WERI-Rb-1 (cell line): Measurements from ENCODE around the gene DNMT1.

ENCODE experiments used
- DNase-seq: peaks from one replicate; pipeline ENCODE4 v3.0.0-alpha.2; 2020
- H3K27ac ChIP-seq: fragments of 250-450 bp; sonication (Bioruptor Pico); 2 replicates; pipeline ENCODE4 v1.5.1; 2020; ENCODE audit warnings: mild to moderate bottlenecking, moderate library complexity
- H3K27me3 ChIP-seq: fragments of 250-450 bp; sonication (Bioruptor Pico); 2 replicates; pipeline ENCODE4 v1.5.1; 2021; ENCODE audit warnings: mild to moderate bottlenecking, low read depth, moderate library complexity; ENCODE audit not compliant: insufficient read depth, severe bottlenecking
- H3K36me3 ChIP-seq: fragments of 250-450 bp; sonication (Bioruptor Pico); 2 replicates; pipeline ENCODE4 v1.5.1; 2020; ENCODE audit warnings: mild to moderate bottlenecking, moderate library complexity
- H3K4me3 ChIP-seq: 2 replicates; pipeline ENCODE4 v1.5.1; 2011; ENCODE audit warnings: low read depth, mild to moderate bottlenecking, control low read depth, low read length
- H3K9me3 ChIP-seq: fragments of 250-450 bp; sonication (Bioruptor Pico); 2 replicates; pipeline ENCODE4 v1.5.1; 2021; ENCODE audit warnings: mild to moderate bottlenecking, moderate library complexity; ENCODE audit not compliant: severe bottlenecking
- CTCF ChIP-seq: IDR thresholded peaks from 2 replicates; pipeline ENCODE4 v1.5.1; 2011; ENCODE audit warnings: low read depth, mild to moderate bottlenecking, control low read depth, inconsistent platforms, low read length

Gene DNMT1

GRCh38 chr19:10141973-10142372 lies 52.8 kb downstream of the DNMT1 start:
- Histone ChIP-seq H3K27me3 (no peaks in the 10 kb centered on the region), H3K27ac (no peak overlapping the region), H3K36me3 (peaks cover 100% of the 10 kb centered on the region), H3K4me3 (no peak overlapping the region), H3K9me3 (no peaks in the 10 kb centered on the region)
- TF ChIP-seq CTCF: no peak
- no peak for DNase-seq

- H3K27ac ChIP-seq: no peak overlapping the region
- no peak overlapping the region for H3K4me3 ChIP-seq
- H3K36me3 ChIP-seq: peaks cover 100% of the 10 kb centered on the region
- no peak for TF ChIP-seq CTCF
- DNase-seq: no peak
- H3K9me3 ChIP-seq: no peaks in the 10 kb centered on the region
- H3K27me3 ChIP-seq: no peaks in the 10 kb centered on the region
These were observed 53.3 kb downstream of the DNMT1 start for GRCh38 chr19:10141479-10141878.

GRCh38 chr19:10139952-10140351 lies 54.8 kb downstream of the DNMT1 start:
- H3K36me3 ChIP-seq: peaks cover 100% of the 10 kb centered on the region
- no peak overlapping the region for H3K4me3 ChIP-seq
- no peak for TF ChIP-seq CTCF
- no peak for DNase-seq
- H3K27me3 ChIP-seq: no peaks in the 10 kb centered on the region
- H3K9me3 ChIP-seq: no peaks in the 10 kb centered on the region
- H3K27ac ChIP-seq: no peak overlapping the region

GRCh38 chr19:10138879-10139795 lies 55.6 kb downstream of the DNMT1 start:
- Histone ChIP-seq H3K9me3 (no peaks in the 10 kb centered on the region), H3K4me3 (no peak overlapping the region), H3K27me3 (no peaks in the 10 kb centered on the region), H3K36me3 (peaks cover 100% of the 10 kb centered on the region), H3K27ac (no peak overlapping the region)
- no peak for TF ChIP-seq CTCF
- no peak for DNase-seq

- peaks cover 100% of the 10 kb centered on the region for H3K36me3 ChIP-seq
- no peaks in the 10 kb centered on the region for H3K9me3 ChIP-seq
- no peak overlapping the region for H3K27ac ChIP-seq
- no peak overlapping the region for H3K4me3 ChIP-seq
- TF ChIP-seq CTCF: no peak
- DNase-seq: no peak
- no peaks in the 10 kb centered on the region for H3K27me3 ChIP-seq
These were observed 56.7 kb downstream of the DNMT1 start for GRCh38 chr19:10137751-10138682.
